Skeletal muscle tissue (tissue), 4 donors: Measurements from ENCODE around the gene POLR1E. TPM values are rescaled to one million over a fixed set of nuclear protein-coding genes. Genes with fewer than 3 reads are reported as not detected.
"Not testable (repeated sequence)": the region's sequence is repeated elsewhere in the genome, so short reads cannot be mapped to it uniquely, and the experiment has no call there.

Experiments
- H3K27ac ChIP-seq: one replicate; pipeline ENCODE4 v1.7.0; 2013; ENCODE audit warnings: mild to moderate bottlenecking, low read depth, low read length, inconsistent platforms
- H3K27me3 ChIP-seq, 3 donors: one replicate each; pipeline ENCODE4 v1.7.0; 2013; ENCODE audit warnings: low read length in 3 of 3; ENCODE audit not compliant: control insufficient read depth in 3 of 3, insufficient read depth in 3 of 3
- H3K36me3 ChIP-seq, 3 donors: one replicate each; pipeline ENCODE4 v1.7.0; 2013; ENCODE audit warnings: low read length in 3 of 3; ENCODE audit not compliant: control insufficient read depth in 3 of 3, insufficient read depth in 3 of 3
- H3K4me1 ChIP-seq, 3 donors: one replicate each; pipeline ENCODE4 v1.7.0; 2013; ENCODE audit warnings: low read length in 3 of 3, mild to moderate bottlenecking in 3 of 3; ENCODE audit not compliant: control insufficient read depth in 3 of 3, insufficient read depth in 3 of 3
- H3K4me3 ChIP-seq, 3 donors: one replicate each; pipeline ENCODE4 v1.7.0; 2013; ENCODE audit warnings: low read length in 3 of 3
- H3K9ac ChIP-seq, 3 donors: one replicate each; pipeline ENCODE4 v1.7.0; 2013; ENCODE audit warnings: low read length in 3 of 3, mild to moderate bottlenecking in 3 of 3, moderate library complexity in 2 of 3, low read depth in 1 of 3
- H3K9me3 ChIP-seq, 3 donors: one replicate each; pipeline ENCODE4 v1.7.0; 2013; ENCODE audit warnings: low read length in 3 of 3; ENCODE audit not compliant: control insufficient read depth in 3 of 3
- total RNA-seq: library from RNA; depleted of rRNA; stranded (reverse); fragments of >200 nt; gene quantifications from one replicate; pipeline ENCODE4 v1.2.3, GENCODE V29; 2014
- donor health status: Osteomylitis.

Gene POLR1E
- total RNA-seq, 1 donor from 2014 or later, result 38.1 TPM

- H3K9ac ChIP-seq, result peak overlapping the region; percentile 97 to 98 (median 98)
- H3K4me1 ChIP-seq, result peaks cover 13 to 37% (median 24%) of the 10 kb centered on the region in 3 donors
- no peaks in the 10 kb centered on the region for H3K9me3 ChIP-seq
- peak overlapping the region; percentile 99 for H3K27ac ChIP-seq
- no peaks in the 10 kb centered on the region for H3K27me3 ChIP-seq
- peaks cover 0 to 2% (median 0%) of the 10 kb centered on the region in 3 donors for H3K36me3 ChIP-seq
- peak overlapping the region; percentile 76 to 98 (median 98) for H3K4me3 ChIP-seq
These were observed 21.1 kb upstream of the POLR1E start for GRCh38 chr9:37464426-37465248.

GRCh38 chr9:37465249-37466036 is 20.3 kb upstream of the POLR1E start, which contains the start of gene ZBTB5:
Gene ZBTB5 (minus strand): TSS chr9:37465450. CDS start chr9:37442551, 22,899 bp downstream.
- Histone ChIP-seq H3K9me3 (no peaks in the 10 kb centered on the region), H3K36me3 (peaks cover 0 to 2% (median 0%) of the 10 kb centered on the region in 3 donors), H3K27ac (peak within 1 kb of the TSS; percentile 99), H3K4me3 (peak within 1 kb of the TSS; percentile 92 to 98 (median 98)), H3K4me1 (peaks cover 13 to 37% (median 24%) of the 10 kb centered on the region in 3 donors), H3K9ac (peak within 1 kb of the TSS; percentile 97 to 98 (median 98)), H3K27me3 (no peaks in the 10 kb centered on the region)

GRCh38 chr9:37466037-37466709 is 19.6 kb upstream of the POLR1E start:
- no peaks in the 10 kb centered on the region for H3K27me3 ChIP-seq
- H3K9me3 ChIP-seq, result no peaks in the 10 kb centered on the region
- H3K4me3 ChIP-seq, result peak overlapping the region; percentile 92 to 98 (median 98)
- H3K36me3 ChIP-seq, result peaks cover 0 to 2% (median 0%) of the 10 kb centered on the region in 3 donors
- H3K9ac ChIP-seq, result peak overlapping the region; percentile 80 to 90 (median 85)
- H3K27ac ChIP-seq, result peak overlapping the region; percentile 99
- H3K4me1 ChIP-seq, result peaks cover 13 to 37% (median 24%) of the 10 kb centered on the region in 3 donors

GRCh38 chr9:37467530-37467929 is 18.2 kb upstream of the POLR1E start:
- H3K27me3 ChIP-seq, H3K36me3 ChIP-seq, H3K4me3 ChIP-seq, H3K27ac ChIP-seq, H3K9ac ChIP-seq, H3K9me3 ChIP-seq: not testable (repeated sequence)
- peaks cover 13 to 31% (median 24%) of the 10 kb centered on the region in 3 donors for H3K4me1 ChIP-seq

- H3K4me3 ChIP-seq, result no peak overlapping the region
- H3K27ac ChIP-seq, result no peak overlapping the region
- peaks cover 0 to 2% (median 0%) of the 10 kb centered on the region in 3 donors for H3K36me3 ChIP-seq
- no peak overlapping the region for H3K9ac ChIP-seq
- H3K27me3 ChIP-seq, result no peaks in the 10 kb centered on the region
- no peaks in the 10 kb centered on the region for H3K9me3 ChIP-seq
- peaks cover 5 to 21% (median 15%) of the 10 kb centered on the region in 3 donors for H3K4me1 ChIP-seq
These were observed 17.1 kb upstream of the POLR1E start for GRCh38 chr9:37468620-37469019.

- Histone ChIP-seq H3K27ac (peak overlapping the region; percentile 40), H3K4me1 (no peaks in the 10 kb centered on the region), H3K27me3 (no peaks in the 10 kb centered on the region), H3K9ac (peak overlapping the region in 2 of 3 donors; percentile 27 to 45), H3K9me3 (no peaks in the 10 kb centered on the region), H3K36me3 (no peaks in the 10 kb centered on the region), H3K4me3 (peak overlapping the region in 2 of 3 donors; percentile 48)
These were observed 13.6 kb upstream of the POLR1E start for GRCh38 chr9:37471942-37472684.

- H3K27me3 ChIP-seq, H3K27ac ChIP-seq, H3K4me1 ChIP-seq, H3K4me3 ChIP-seq, H3K36me3 ChIP-seq, H3K9me3 ChIP-seq, H3K9ac ChIP-seq: not testable (repeated sequence)
These were observed 11.8 kb upstream of the POLR1E start for GRCh38 chr9:37473982-37474381.

GRCh38 chr9:37474438-37474837 is 11.3 kb upstream of the POLR1E start:
- H3K4me1 ChIP-seq, result no peaks in the 10 kb centered on the region
- H3K9me3 ChIP-seq, result no peaks in the 10 kb centered on the region
- H3K4me3 ChIP-seq, result no peak overlapping the region
- H3K36me3 ChIP-seq, result no peaks in the 10 kb centered on the region
- H3K27ac ChIP-seq, result no peak overlapping the region
- H3K27me3 ChIP-seq, result peaks cover 0 to 3% (median 3%) of the 10 kb centered on the region in 3 donors
- no peak overlapping the region for H3K9ac ChIP-seq

- Histone ChIP-seq H3K9me3 (no peaks in the 10 kb centered on the region), H3K4me1 (no peaks in the 10 kb centered on the region), H3K27me3 (peaks cover 0 to 8% (median 3%) of the 10 kb centered on the region in 3 donors), H3K27ac (no peak overlapping the region), H3K9ac (no peak overlapping the region), H3K36me3 (no peaks in the 10 kb centered on the region), H3K4me3 (no peak overlapping the region)
These were observed 8.8 kb upstream of the POLR1E start for GRCh38 chr9:37476930-37477329.
